Activated naive CD4-positive, alpha-beta T cell treated with anti-CD3 and anti-CD28 coated beads, Interleukin-2, amount 10 ng/mL, durations not matched to agents 7 days and 5 days (primary cell): ENCODE measurements around the gene ATL3.
"Not testable (repeated sequence)": the region's sequence is repeated elsewhere in the genome, so short reads cannot be mapped to it uniquely, and the experiment has no call there.

Experiments used
- CTCF ChIA-PET: fragments of 350-600 bp; sonication (Branson Sonifier 250); formaldehyde crosslinking; loops from one replicate; lab custom pipeline; 2021; ENCODE audit warnings: antibody characterized with exemption; lab: Charles Lee
- DNase-seq: peaks from one replicate; pipeline ENCODE4 v3.0.0-alpha.2; 2020
- H3K27ac Mint-ChIP-seq: one replicate; pipeline ENCODE4 v1.8.0; 2021; ENCODE audit warnings: mild to moderate bottlenecking, moderate library complexity, mixed read lengths
- H3K27me3 Mint-ChIP-seq: one replicate; pipeline ENCODE4 v1.8.0; 2021; ENCODE audit warnings: mild to moderate bottlenecking, mixed read lengths
- H3K36me3 Mint-ChIP-seq: one replicate; pipeline ENCODE4 v1.8.0; 2021; ENCODE audit warnings: mixed read lengths
- H3K4me1 Mint-ChIP-seq: one replicate; pipeline ENCODE4 v1.8.0; 2021; ENCODE audit warnings: mixed read lengths
- H3K4me3 Mint-ChIP-seq: one replicate; pipeline ENCODE4 v1.8.0; 2021; ENCODE audit warnings: mild to moderate bottlenecking, moderate library complexity, mixed read lengths
- H3K9me3 Mint-ChIP-seq: one replicate; pipeline ENCODE4 v1.8.0; 2021; ENCODE audit warnings: mixed read lengths

Gene ATL3

GRCh38 chr11:63623513-63624140 is 47.5 kb downstream of the ATL3 start:
- Mint-ChIP-seq H3K4me1 (peaks cover 6% of the 10 kb centered on the region), H3K27ac (no peak overlapping the region), H3K36me3 (peaks cover 8% of the 10 kb centered on the region), H3K9me3 (no peaks in the 10 kb centered on the region), H3K4me3 (no peak overlapping the region), H3K27me3 (no peaks in the 10 kb centered on the region)
- CTCF ChIA-PET = interaction anchor here (1.5 kb wide), 1 partner anchor 144 kb away, joined by 6 read pairs; no protein-coding TSS in a partner anchor
- DNase-seq = no peak

- DNase-seq = no peak
- CTCF ChIA-PET = interaction anchor here (1.5 kb wide), 1 partner anchor 143 kb away, joined by 6 read pairs; no protein-coding TSS in a partner anchor
- Mint-ChIP-seq H3K36me3 (peaks cover under 1% of the 10 kb centered on the region), H3K4me3 (no peak overlapping the region), H3K9me3 (no peaks in the 10 kb centered on the region), H3K27me3 (no peaks in the 10 kb centered on the region), H3K4me1 (peaks cover 6% of the 10 kb centered on the region), H3K27ac (no peak overlapping the region)
Observed at GRCh38 chr11:63622323-63622722, 48.9 kb downstream of the ATL3 start.

GRCh38 chr11:63621071-63621470 is 50.1 kb downstream of the ATL3 start:
- no peak overlapping the region for H3K27ac Mint-ChIP-seq

GRCh38 chr11:63619967-63620366 is 51.2 kb downstream of the ATL3 start:
- no peak overlapping the region for H3K4me3 Mint-ChIP-seq
- no peak for DNase-seq
- no peak overlapping the region for H3K27ac Mint-ChIP-seq
- CTCF ChIA-PET = interaction anchor here (0.6 to 1.2 kb wide), 2 partner anchors 10 to 13 kb away, joined by 3 to 5 read pairs; no protein-coding TSS in a partner anchor
- peaks cover 4% of the 10 kb centered on the region for H3K27me3 Mint-ChIP-seq
- no peaks in the 10 kb centered on the region for H3K36me3 Mint-ChIP-seq
- peaks cover 6% of the 10 kb centered on the region for H3K4me1 Mint-ChIP-seq
- no peaks in the 10 kb centered on the region for H3K9me3 Mint-ChIP-seq

More at GRCh38 chr11:63621071-63621470, 50.1 kb downstream of the ATL3 start:
- CTCF ChIA-PET = no interaction called here
- Mint-ChIP-seq H3K4me3 (no peak overlapping the region), H3K9me3 (no peaks in the 10 kb centered on the region), H3K36me3 (no peaks in the 10 kb centered on the region), H3K27me3 (peaks cover 4% of the 10 kb centered on the region), H3K4me1 (peaks cover 6% of the 10 kb centered on the region)
- DNase-seq = no peak

GRCh38 chr11:63617686-63618085 is 53.5 kb downstream of the ATL3 start:
- CTCF ChIA-PET, H3K27ac Mint-ChIP-seq, H3K36me3 Mint-ChIP-seq, H3K4me3 Mint-ChIP-seq, H3K9me3 Mint-ChIP-seq, DNase-seq: not testable (repeated sequence)
- Mint-ChIP-seq H3K27me3 (peaks cover 23% of the 10 kb centered on the region), H3K4me1 (peaks cover 19% of the 10 kb centered on the region)

- H3K27me3 Mint-ChIP-seq = peaks cover 27% of the 10 kb centered on the region
- no peaks in the 10 kb centered on the region for H3K36me3 Mint-ChIP-seq
- DNase-seq = no peak
- H3K4me3 Mint-ChIP-seq = no peak overlapping the region
- no peak overlapping the region for H3K27ac Mint-ChIP-seq
- H3K4me1 Mint-ChIP-seq = peaks cover 19% of the 10 kb centered on the region
- H3K9me3 Mint-ChIP-seq = no peaks in the 10 kb centered on the region
- CTCF ChIA-PET = no interaction called here
Observed at GRCh38 chr11:63616953-63617352, 54.2 kb downstream of the ATL3 start.

- no peaks in the 10 kb centered on the region for H3K36me3 Mint-ChIP-seq
- H3K4me3 Mint-ChIP-seq = peak within 1 kb of the TSS; percentile 77
- peak; percentile 50 for DNase-seq
- peaks cover 30% of the 10 kb centered on the region for H3K27me3 Mint-ChIP-seq
- no peaks in the 10 kb centered on the region for H3K9me3 Mint-ChIP-seq
- H3K4me1 Mint-ChIP-seq = peaks cover 13% of the 10 kb centered on the region
- CTCF ChIA-PET = no interaction called here
- H3K27ac Mint-ChIP-seq = no peak within 1 kb of the TSS
Observed at GRCh38 chr11:63614136-63614671, 57.0 kb downstream of the ATL3 start, which contains the start of gene PLAAT3. Gene PLAAT3, minus strand, starts transcription at chr11:63614433. Its CDS starts 419 bp downstream, at chr11:63614014.

- H3K36me3 Mint-ChIP-seq = no peaks in the 10 kb centered on the region
- CTCF ChIA-PET = no interaction called here
- H3K4me3 Mint-ChIP-seq = peak overlapping the region; percentile 77
- H3K9me3 Mint-ChIP-seq = no peaks in the 10 kb centered on the region
- peak; percentile 62 for DNase-seq
- no peak overlapping the region for H3K27ac Mint-ChIP-seq
- H3K27me3 Mint-ChIP-seq = peaks cover 30% of the 10 kb centered on the region
- peaks cover 13% of the 10 kb centered on the region for H3K4me1 Mint-ChIP-seq
Observed at GRCh38 chr11:63613517-63614135, 57.5 kb downstream of the ATL3 start.

GRCh38 chr11:63612181-63612580 is 59.0 kb downstream of the ATL3 start:
- H3K27me3 Mint-ChIP-seq = peaks cover 30% of the 10 kb centered on the region
- no peaks in the 10 kb centered on the region for H3K9me3 Mint-ChIP-seq
- H3K4me3 Mint-ChIP-seq = no peak overlapping the region
- no peak for DNase-seq
- no peaks in the 10 kb centered on the region for H3K36me3 Mint-ChIP-seq
- CTCF ChIA-PET = no interaction called here
- H3K4me1 Mint-ChIP-seq = peaks cover 13% of the 10 kb centered on the region
- no peak overlapping the region for H3K27ac Mint-ChIP-seq

GRCh38 chr11:63611395-63611747 is 59.8 kb downstream of the ATL3 start:
- Mint-ChIP-seq H3K27me3 (peaks cover 30% of the 10 kb centered on the region), H3K4me1 (peaks cover 13% of the 10 kb centered on the region)
- CTCF ChIA-PET = no interaction called here

GRCh38 chr11:63610604-63611394 is 60.4 kb downstream of the ATL3 start:
- Mint-ChIP-seq H3K27me3 (peaks cover 30% of the 10 kb centered on the region), H3K9me3 (no peaks in the 10 kb centered on the region), H3K4me3 (no peak overlapping the region), H3K4me1 (peaks cover 13% of the 10 kb centered on the region), H3K36me3 (no peaks in the 10 kb centered on the region), H3K27ac (no peak overlapping the region)
- CTCF ChIA-PET = no interaction called here
- DNase-seq = no peak

More at GRCh38 chr11:63611395-63611747, 59.8 kb downstream of the ATL3 start:
- no peak for DNase-seq
- H3K27ac Mint-ChIP-seq = no peak overlapping the region
- H3K36me3 Mint-ChIP-seq = no peaks in the 10 kb centered on the region
- H3K4me3 Mint-ChIP-seq = no peak overlapping the region
- H3K9me3 Mint-ChIP-seq = no peaks in the 10 kb centered on the region

GRCh38 chr11:63609971-63610580 is 61.1 kb downstream of the ATL3 start:
- H3K36me3 Mint-ChIP-seq = no peaks in the 10 kb centered on the region
- H3K27ac Mint-ChIP-seq = no peak overlapping the region
- DNase-seq = no peak
- peaks cover 13% of the 10 kb centered on the region for H3K4me1 Mint-ChIP-seq
- no peaks in the 10 kb centered on the region for H3K9me3 Mint-ChIP-seq
- CTCF ChIA-PET = interaction anchor here (0.6 kb wide), 1 partner anchor 10 kb away, joined by 3 read pairs; no protein-coding TSS in a partner anchor
- H3K27me3 Mint-ChIP-seq = peaks cover 30% of the 10 kb centered on the region
- no peak overlapping the region for H3K4me3 Mint-ChIP-seq

GRCh38 chr11:63609536-63609935 is 61.6 kb downstream of the ATL3 start:
- Mint-ChIP-seq H3K36me3 (no peaks in the 10 kb centered on the region), H3K9me3 (no peaks in the 10 kb centered on the region), H3K4me3 (no peak overlapping the region), H3K4me1 (peaks cover 11% of the 10 kb centered on the region), H3K27me3 (peaks cover 29% of the 10 kb centered on the region), H3K27ac (no peak overlapping the region)
- CTCF ChIA-PET = interaction anchor here (0.6 kb wide), 1 partner anchor 10 kb away, joined by 3 read pairs; no protein-coding TSS in a partner anchor
- DNase-seq = no peak
